Measurements from ENCODE around the gene CDH4. TPM values are rescaled to one million over a fixed set of nuclear protein-coding genes. Genes with fewer than 3 reads are reported as not detected.

The CDH4 gene
- total RNA-seq, 2 donors from 2014 or later = 0.07 to 0.94 TPM

- DNase-seq (ENCODE audit: low spot score) = no peak
- Histone ChIP-seq H3K36me3 (no peaks in the 10 kb centered on the region), H3K27me3 (no peaks in the 10 kb centered on the region)
Observed at GRCh38 chr20:61435184-61435822, 183.2 kb downstream of the CDH4 start.

DNA sequence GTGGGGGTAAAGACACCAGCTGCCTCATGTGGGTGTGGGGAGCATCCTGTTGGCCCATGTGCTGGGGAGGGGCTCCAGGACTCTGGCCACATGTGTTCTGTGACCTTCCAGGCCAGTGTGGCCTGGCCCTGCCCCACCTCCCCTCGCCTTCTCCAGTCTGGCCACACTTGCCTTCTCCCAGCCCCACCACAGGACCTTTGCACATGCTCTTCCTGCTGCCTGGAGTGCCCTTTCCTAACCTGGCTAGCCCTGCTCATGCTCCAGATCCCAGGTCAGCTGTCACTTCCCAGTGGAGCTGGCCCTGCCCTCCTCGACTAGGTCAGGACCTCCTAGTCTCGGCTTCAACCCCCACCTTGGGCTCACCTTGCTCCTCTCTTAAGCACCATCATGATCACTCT is 183.8 kb downstream of the CDH4 start:
- TF ChIP-seq, protein P1, sequence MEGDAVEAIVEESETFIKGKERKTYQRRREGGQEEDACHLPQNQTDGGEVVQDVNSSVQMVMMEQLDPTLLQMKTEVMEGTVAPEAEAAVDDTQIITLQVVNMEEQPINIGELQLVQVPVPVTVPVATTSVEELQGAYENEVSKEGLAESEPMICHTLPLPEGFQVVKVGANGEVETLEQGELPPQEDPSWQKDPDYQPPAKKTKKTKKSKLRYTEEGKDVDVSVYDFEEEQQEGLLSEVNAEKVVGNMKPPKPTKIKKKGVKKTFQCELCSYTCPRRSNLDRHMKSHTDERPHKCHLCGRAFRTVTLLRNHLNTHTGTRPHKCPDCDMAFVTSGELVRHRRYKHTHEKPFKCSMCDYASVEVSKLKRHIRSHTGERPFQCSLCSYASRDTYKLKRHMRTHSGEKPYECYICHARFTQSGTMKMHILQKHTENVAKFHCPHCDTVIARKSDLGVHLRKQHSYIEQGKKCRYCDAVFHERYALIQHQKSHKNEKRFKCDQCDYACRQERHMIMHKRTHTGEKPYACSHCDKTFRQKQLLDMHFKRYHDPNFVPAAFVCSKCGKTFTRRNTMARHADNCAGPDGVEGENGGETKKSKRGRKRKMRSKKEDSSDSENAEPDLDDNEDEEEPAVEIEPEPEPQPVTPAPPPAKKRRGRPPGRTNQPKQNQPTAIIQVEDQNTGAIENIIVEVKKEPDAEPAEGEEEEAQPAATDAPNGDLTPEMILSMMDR (IDR thresholded peaks at IDR 0.05) = no peak
- Histone ChIP-seq H3K4me1 (peaks cover 0 to 3% of the 10 kb centered on the region in 2 donors), H3K27ac (no peak overlapping the region), H3K27me3 (no peaks in the 10 kb centered on the region), H3K4me3 (no peak overlapping the region), H3K36me3 (no peaks in the 10 kb centered on the region), H3K9me3 (no peaks in the 10 kb centered on the region)
- no peak for DNase-seq (ENCODE audit: low spot score)

More at GRCh38 chr20:61435184-61435822, 183.2 kb downstream of the CDH4 start:
- H3K4me3 ChIP-seq = no peak overlapping the region
- TF ChIP-seq, protein P1 (IDR thresholded peaks at IDR 0.05) = no peak
- peaks cover 0 to 3% of the 10 kb centered on the region in 2 donors for H3K4me1 ChIP-seq
- no peak overlapping the region for H3K27ac ChIP-seq
- no peaks in the 10 kb centered on the region for H3K9me3 ChIP-seq

GRCh38 chr20:61436283-61436666 is 184.2 kb downstream of the CDH4 start:
- Histone ChIP-seq H3K27me3 (no peaks in the 10 kb centered on the region), H3K4me3 (no peak overlapping the region), H3K36me3 (no peaks in the 10 kb centered on the region), H3K4me1 (peaks cover 0 to 3% of the 10 kb centered on the region in 2 donors), H3K27ac (no peak overlapping the region), H3K9me3 (no peaks in the 10 kb centered on the region)
- TF ChIP-seq, protein P1 (IDR thresholded peaks at IDR 0.05) = no peak
- DNase-seq (ENCODE audit: low spot score) = no peak

- Histone ChIP-seq H3K36me3 (no peaks in the 10 kb centered on the region), H3K27me3 (no peaks in the 10 kb centered on the region), H3K9me3 (no peaks in the 10 kb centered on the region), H3K27ac (no peak overlapping the region), H3K4me3 (no peak overlapping the region), H3K4me1 (peaks cover 0 to 3% of the 10 kb centered on the region in 2 donors)
- TF ChIP-seq, protein P1 (IDR thresholded peaks at IDR 0.05) = no peak
- no peak for DNase-seq (ENCODE audit: low spot score)
Observed at GRCh38 chr20:61436667-61437279, 184.7 kb downstream of the CDH4 start.

DNA sequence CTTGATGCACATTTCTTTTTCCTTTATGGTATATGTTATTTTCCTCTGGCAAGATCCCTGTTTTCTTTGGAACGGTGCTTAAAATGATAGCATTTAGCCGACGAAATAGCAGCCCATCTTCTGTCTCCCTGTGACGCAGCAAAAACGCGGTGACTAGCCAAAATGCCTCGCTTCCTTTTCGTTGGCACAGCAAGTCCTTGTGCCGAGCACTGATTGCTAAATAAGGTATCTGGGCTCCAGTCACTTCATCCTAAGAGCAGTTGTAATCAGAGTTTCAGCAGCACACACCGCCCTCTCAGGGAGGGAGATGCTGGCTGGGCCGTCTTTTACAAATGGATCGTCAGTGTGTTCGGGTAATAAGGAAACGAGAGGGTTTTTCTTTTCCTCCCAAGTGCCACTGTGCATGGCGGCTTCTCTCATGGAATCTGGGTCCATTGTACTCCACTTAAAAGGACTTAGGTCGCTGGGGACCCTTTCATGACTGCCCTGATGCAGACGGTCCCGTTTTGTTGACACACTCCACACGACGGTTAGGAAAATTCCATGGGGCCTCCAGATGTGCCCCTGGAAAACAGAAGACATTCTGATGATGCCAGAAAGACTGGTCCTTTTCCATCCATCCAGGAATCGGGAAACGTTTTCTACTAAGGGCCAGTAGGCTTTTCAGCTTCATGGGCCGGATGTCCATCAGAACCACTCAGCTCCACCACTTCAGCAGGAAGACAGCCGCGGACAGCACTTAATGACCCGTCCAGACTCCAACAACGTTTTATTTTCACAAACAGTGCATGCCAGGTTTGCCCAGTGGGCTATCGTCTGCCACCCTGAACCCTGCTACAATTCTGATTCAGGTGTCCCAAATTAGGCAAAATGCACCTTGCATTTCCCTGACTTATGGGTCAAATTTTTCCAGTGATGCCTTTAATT is 185.5 kb downstream of the CDH4 start:
- TF ChIP-seq, protein P1 (IDR thresholded peaks at IDR 0.05) = no peak
- DNase-seq (ENCODE audit: low spot score) = peak; percentile 65
- H3K36me3 ChIP-seq = no peaks in the 10 kb centered on the region
- no peaks in the 10 kb centered on the region for H3K27me3 ChIP-seq
- peaks cover 0 to 3% of the 10 kb centered on the region in 2 donors for H3K4me1 ChIP-seq
- no peak overlapping the region for H3K4me3 ChIP-seq
- H3K27ac ChIP-seq = peak overlapping the region in 1 of 2 donors; percentile 16
- no peaks in the 10 kb centered on the region for H3K9me3 ChIP-seq
